ENCODE data around the gene CLN3.

DNA sequence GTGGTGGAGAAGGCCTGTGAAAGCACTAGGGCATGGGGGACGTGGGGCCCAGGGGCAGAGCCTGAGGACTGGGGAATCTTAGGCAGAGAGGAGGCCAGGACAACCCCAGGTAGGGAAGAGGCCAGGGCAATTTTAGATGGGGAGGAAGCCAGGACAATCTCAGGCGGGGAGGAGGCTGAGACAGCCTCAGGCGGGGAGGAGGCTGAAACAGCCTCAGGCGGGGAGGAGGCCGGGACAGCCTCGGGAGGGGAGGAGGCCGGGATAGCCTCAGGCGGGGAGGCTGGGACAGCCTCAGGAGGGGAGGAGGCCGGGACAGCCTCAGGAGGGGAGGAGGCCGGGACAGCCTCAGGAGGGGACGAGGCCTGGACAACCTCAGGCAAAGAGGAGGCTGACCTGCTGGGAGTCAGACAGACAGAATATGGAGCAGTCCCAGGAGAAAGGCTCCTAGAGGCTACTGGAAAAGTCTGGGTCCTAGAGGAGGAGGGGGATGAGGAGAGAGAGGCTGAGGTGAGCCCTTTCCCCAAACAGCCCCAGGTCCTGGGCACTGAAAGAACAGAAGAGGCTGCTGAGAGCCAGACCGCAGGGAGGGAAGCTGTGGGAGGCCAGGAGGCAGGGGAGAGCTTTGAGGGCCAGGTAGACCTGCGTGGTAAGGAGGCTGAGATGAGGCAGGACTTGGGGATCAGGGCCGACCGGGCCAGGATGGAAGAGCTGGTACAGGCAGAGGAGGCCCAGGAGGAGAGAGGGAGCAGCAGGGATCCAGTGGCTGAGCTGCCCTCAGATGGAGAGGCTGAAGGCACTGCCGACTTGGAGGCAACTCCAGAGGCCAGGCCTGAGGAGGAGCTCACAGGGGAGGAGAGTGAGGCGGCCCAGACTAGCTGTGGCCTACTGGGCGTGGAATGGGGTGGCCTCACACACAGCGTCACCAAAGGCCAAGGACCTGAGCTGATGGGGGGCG, 4.2 kb upstream of the CLN3 start:
- no peak for TF ChIP-seq CTCF (IDR thresholded peaks at IDR 0.05)
- TF ChIP-seq POLR2A (IDR thresholded peaks at IDR 0.05), result no peak
- TF ChIP-seq EP300 (IDR thresholded peaks at IDR 0.05), result no peak
- no peak for TF ChIP-seq POLR2AphosphoS5 (IDR thresholded peaks at IDR 0.05)
